K562 (cell line): ENCODE measurements around the gene HYAL1. TPM values are rescaled to one million over a fixed set of nuclear protein-coding genes. Genes with fewer than 3 reads are reported as not detected.

Experiments
- ATF3 ChIP-seq, 2 experiments: fragments of 450-650 bp in 1 of 2; sonication (generic) in 1 of 2; formaldehyde crosslinking in 1 of 2; IDR thresholded peaks in 1 of 2; conservative IDR thresholded peaks in 1 of 2; 2 replicates each; pipeline versions ENCODE4 v1.6.1 to v1.8.1; 2016 to 2023; ENCODE audit warnings: mild to moderate bottlenecking in 2 of 2, moderate library complexity in 2 of 2, inconsistent platforms in 1 of 2, missing genetic modification reagents in 1 of 2
- CREB5 ChIP-seq: fragments of 250-450 bp; sonication (Bioruptor Pico); IDR thresholded peaks from 2 replicates; pipeline ENCODE4 v1.5.0; 2020; ENCODE audit warnings: mild to moderate bottlenecking
- EP300 ChIP-seq: IDR thresholded peaks from 2 replicates; pipeline ENCODE4 v1.6.1; 2012; ENCODE audit warnings: low read length, improper control_type of control experiment
- ESRRB ChIP-seq: fragments of 250-450 bp; sonication (Bioruptor Pico); IDR thresholded peaks from 2 replicates; pipeline ENCODE4 v1.5.0; 2020; ENCODE audit warnings: mild to moderate bottlenecking, moderate library complexity, borderline replicate concordance
- FOSL1 ChIP-seq: fragments of 200-800 bp; sonication (Bioruptor generic); conservative IDR thresholded peaks from 2 replicates; pipeline ENCODE4 v1.6.1; 2016; ENCODE audit warnings: missing genetic modification characterization, missing compliant biosample characterization
- ILK ChIP-seq: fragments of 450-650 bp; IDR thresholded peaks from 2 replicates; pipeline ENCODE4 v1.6.1; 2016; ENCODE audit warnings: missing genetic modification characterization, low read depth, mild to moderate bottlenecking, missing compliant biosample characterization, moderate library complexity, borderline replicate concordance
- KLF16 ChIP-seq: IDR thresholded peaks from 2 replicates; pipeline ENCODE4 v1.6.1; 2016; ENCODE audit warnings: antibody characterized with exemption
- MCM3 ChIP-seq: fragments of 450-650 bp; IDR thresholded peaks from 2 replicates; pipeline ENCODE4 v1.6.1; 2016
- MEF2D ChIP-seq: conservative IDR thresholded peaks from 2 replicates; pipeline ENCODE4 v1.6.1; 2016; ENCODE audit warnings: low read depth, missing genetic modification characterization, missing compliant biosample characterization
- NBN ChIP-seq: fragments of 450-650 bp; IDR thresholded peaks from 2 replicates; pipeline ENCODE4 v1.6.1; 2016; ENCODE audit warnings: low read depth, mild to moderate bottlenecking
- PHB ChIP-seq: fragments of 250-450 bp; sonication (Bioruptor Pico); IDR thresholded peaks from 2 replicates; pipeline ENCODE4 v1.5.0; 2021
- PRDM10 ChIP-seq: fragments of 450-650 bp; IDR thresholded peaks from 2 replicates; pipeline ENCODE4 v1.6.1; 2018; ENCODE audit not compliant: partially characterized antibody
- RCOR1 ChIP-seq, 2 experiments: IDR thresholded peaks; 2 replicates each; pipeline ENCODE4 v1.6.1; 2012; ENCODE audit warnings: low read depth in 2 of 2, low read length in 2 of 2, borderline replicate concordance in 1 of 2, improper control_type of control experiment in 1 of 2
- RNF2 ChIP-seq: sonication (generic); IDR thresholded peaks from 2 replicates; pipeline ENCODE4 v1.6.1; 2016
- THAP7 ChIP-seq: fragments of 250-450 bp; sonication (Bioruptor Pico); IDR thresholded peaks from 2 replicates; pipeline ENCODE4 v1.5.0; 2021
- TOE1 ChIP-seq, 2 experiments: fragments of 450-650 bp in 1 of 2; sonication (generic) in 1 of 2; formaldehyde crosslinking in 1 of 2; IDR thresholded peaks; 2 replicates each; pipeline versions ENCODE4 v1.7.1 to v1.8.0; 2016 to 2022; ENCODE audit warnings: borderline replicate concordance in 2 of 2, mild to moderate bottlenecking in 2 of 2, antibody characterized with exemption in 1 of 2, inconsistent platforms in 1 of 2, low read depth in 1 of 2, missing genetic modification reagents in 1 of 2, moderate library complexity in 1 of 2
- WHSC1 ChIP-seq: IDR thresholded peaks from one replicate; pipeline ENCODE4 v1.6.1; 2012; ENCODE audit warnings: low read length, control low read depth, inconsistent platforms
- XRCC5 ChIP-seq: fragments of 200-400 bp; formaldehyde crosslinking; IDR thresholded peaks from 2 replicates; pipeline ENCODE4 v1.6.1; 2017; ENCODE audit warnings: low read depth, mild to moderate bottlenecking, low read length
- ZBTB33 ChIP-seq: sonication (generic); formaldehyde crosslinking; IDR thresholded peaks from 2 replicates; pipeline ENCODE4 v1.8.1; 2023; ENCODE audit warnings: mild to moderate bottlenecking, missing genetic modification reagents
- ZC3H8 ChIP-seq: fragments of 450-650 bp; IDR thresholded peaks from 2 replicates; pipeline ENCODE4 v1.6.1; 2017
- ZNF23 ChIP-seq: fragments of 250-450 bp; sonication (Bioruptor Pico); IDR thresholded peaks from 2 replicates; pipeline ENCODE4 v1.4.0; 2020; ENCODE audit warnings: mild to moderate bottlenecking
- polyA plus RNA-seq, 8 experiments: library from polyadenylated mRNA; depleted of rRNA in 4 of 8; stranded (reverse) in 5 of 8; unstranded in 3 of 8; fragments of >200 nt; fragmentation: Nextera tagmentation in 2 of 8; fragmentation: Illumina TruSeq in 1 of 8; extraction: Ambion mirVana in 2 of 8; extraction: Trizol in 1 of 8; gene quantifications; 2 replicates each; pipeline versions ENCODE4 v1.2.1 to v1.2.3, GENCODE V29; 2011 to 2014; ENCODE audit warnings: inconsistent platforms in 1 of 8, missing spikeins in 1 of 8
- total RNA-seq, 7 experiments: library from RNA; depleted of rRNA in 6 of 7; stranded (reverse); fragments of >200 nt in 6 of 7; fragmentation: Illumina TruSeq in 2 of 7; extraction: Trizol in 2 of 7; gene quantifications; 2 replicates each; pipeline versions ENCODE4 v1.2.1 to v1.2.3, GENCODE V29; 2011 to 2021; ENCODE audit warnings: low replicate concordance in 1 of 7

The HYAL1 gene
- total and polyA plus RNA-seq, 9 of the 15 experiments (the other 6 are each of a cell fraction or from before 2014, with no cell fraction given): 1.4 to 8.5 (median 4.7) TPM

- TF ChIP-seq EP300 (no peak), PHB (no peak), FOSL1 (tag) (peak; percentile 73), KLF16 (no peak), ZC3H8 (no peak), XRCC5 (no peak), TOE1 (IDR thresholded peaks at IDR 0.05; ENCODE audit: borderline replicate concordance) (no peak), TOE1 (CRISPR knock-in tag; IDR thresholded peaks at IDR 0.05; ENCODE audit: borderline replicate concordance, low read depth) (no peak), ZNF23 (no peak), RCOR1 (IDR thresholded peaks at IDR 0.05; ENCODE audit: borderline replicate concordance in 1 of 2, low read depth in 2 of 2, low read length in 2 of 2) (peak; percentile 19 to 72; a peak in 3 of 4 replicates), ESRRB (no peak), MEF2D (no peak), THAP7 (CRISPR knock-in tag) (no peak), PRDM10 (no peak), MCM3 (no peak), CREB5 (CRISPR knock-in tag) (no peak), WHSC1 (no peak), ZBTB33 (CRISPR knock-in tag) (0 out of 2 replicates have a peak, but pooled peaks have one; percentile 22), NBN (no peak), ATF3 (IDR thresholded peaks at IDR 0.05) (peak; percentile 41; the same call in 1 of the 2 replicates), ATF3 (CRISPR knock-in tag; conservative IDR thresholded peaks at IDR 0.05) (no peak), ILK (no peak), RNF2 (no peak)
Measured at GRCh38 chr3:50251220-50251619, 52.2 kb downstream of the HYAL1 start (continued).
